Esophagus muscularis mucosa (tissue), 3 donors: ENCODE measurements around the gene SFT2D1.

Experiments
- CTCF ChIP-seq, 3 experiments: fragments of 200-600 bp in 2 of 3; fragments of 450-650 bp in 1 of 3; sonication (generic) in 2 of 3; IDR thresholded peaks; one replicate each; pipeline ENCODE4 v1.5.1; 2017 to 2019; ENCODE audit warnings: antibody characterized with exemption in 3 of 3, mild to moderate bottlenecking in 2 of 3, moderate library complexity in 1 of 3
- POLR2AphosphoS5 ChIP-seq, 2 donors: sonication (generic); formaldehyde crosslinking; IDR thresholded peaks; one replicate each; pipeline ENCODE4 v1.6.1; 2017; ENCODE audit warnings: antibody characterized with exemption in 2 of 2

GRCh38 chr6:166305562-166306117, 36.7 kb downstream of the SFT2D1 start:
- TF ChIP-seq CTCF (IDR thresholded peaks at IDR 0.05): no peak
- no peak for TF ChIP-seq POLR2AphosphoS5 (IDR thresholded peaks at IDR 0.05)
